K562 (cell line): ENCODE results near the gene OTC. TPM values are rescaled to one million over a fixed set of nuclear protein-coding genes. Genes with fewer than 3 reads are reported as not detected.

ENCODE experiments used
- ATAC-seq: fragments of 200-7000 bp; cut with Tn5 transposase; 3 replicates; pipeline ENCODE4 v1.9.1; 2020; ENCODE audit warnings: moderate library complexity
- BruUV-seq: library from RNA; stranded (reverse); fragments of 400-500 nt; replicated peaks from 2 replicates; lab custom pipeline; 2021; lab: Mats Ljungman, UMichigan
- CTCF ChIA-PET: fragments of 300-600 bp; formaldehyde crosslinking; extraction: SDS; loops from one replicate; lab custom pipeline; 2021; ENCODE audit warnings: low intra/inter-chr PET ratio; lab: Yijun Ruan, JAX
- POLR2A ChIA-PET: fragments of 300-600, 350-650 bp; sonication (Branson Sonifier 250); formaldehyde crosslinking; extraction: SDS; loops from one replicate; lab custom pipeline; 2021; ENCODE audit warnings: antibody characterized with exemption, inconsistent platforms; lab: Yijun Ruan, JAX
- DNase-seq, 4 experiments: peaks; one replicate each; pipeline versions ENCODE4 v3.0.0 to v3.0.0-alpha.2; 2011 to 2018; ENCODE audit warnings: low spot score in 3 of 4, mixed read lengths in 3 of 4; ENCODE audit errors: extremely low read depth in 1 of 4
- FAIRE-seq: peaks from 2 replicates; lab custom pipeline; 2011; peaks lifted over from hg19 to GRCh38; lab: Jason Lieb, UNC
- H2AFZ ChIP-seq: 2 replicates; pipeline ENCODE4 v1.6.0; 2011; ENCODE audit warnings: low read depth, low read length, control low read depth, inconsistent platforms
- H3K27ac ChIP-seq: fragments of 200-600 bp; 3 replicates; pipeline ENCODE4 v1.8.0; 2011; ENCODE audit warnings: low read depth, mild to moderate bottlenecking, control low read depth, inconsistent platforms, low read length, moderate library complexity, mixed read lengths; ENCODE audit errors: extremely low read depth
- H3K27me3 ChIP-seq, 2 experiments: fragments of 300-600 bp in 1 of 2; 2 replicates in 1 of 2; 3 replicates in 1 of 2; pipeline versions ENCODE4 v1.6.0 to v1.8.0; 2011; ENCODE audit warnings: inconsistent platforms in 2 of 2, low read length in 2 of 2, mild to moderate bottlenecking in 1 of 2, mixed read lengths in 1 of 2, moderate library complexity in 1 of 2; ENCODE audit not compliant: control insufficient read depth in 2 of 2, insufficient read depth in 2 of 2
- H3K36me3 ChIP-seq: fragments of 300-600 bp; 3 replicates; pipeline ENCODE4 v1.8.0; 2011; ENCODE audit warnings: mild to moderate bottlenecking, low read length, inconsistent platforms; ENCODE audit not compliant: control insufficient read depth, insufficient read depth
- H3K4me1 ChIP-seq, 2 experiments: fragments of 200-600 bp in 1 of 2; replicated peaks in 1 of 2; 2 replicates in 1 of 2; 3 replicates in 1 of 2; pipeline versions ENCODE4 v1.5.1 to v1.8.0; 2011; ENCODE audit warnings: inconsistent platforms in 2 of 2, low read length in 2 of 2, mild to moderate bottlenecking in 1 of 2, mixed read lengths in 1 of 2, moderate library complexity in 1 of 2; ENCODE audit not compliant: control insufficient read depth in 2 of 2, insufficient read depth in 2 of 2
- H3K4me2 ChIP-seq: 2 replicates; pipeline ENCODE4 v1.6.1; 2011; ENCODE audit warnings: low read length, control low read depth, inconsistent platforms, mixed read lengths; ENCODE audit not compliant: insufficient read depth
- H3K4me3 ChIP-seq: fragments of 200-600 bp; sonication (generic), shearing (Covaris generic); 2 replicates; pipeline ENCODE4 v1.5.1; 2016; ENCODE audit warnings: control low read depth, inconsistent platforms
- H3K79me2 ChIP-seq: fragments of 200-600 bp; 3 replicates; pipeline ENCODE4 v1.8.0; 2011; ENCODE audit warnings: low read length, inconsistent platforms; ENCODE audit not compliant: control insufficient read depth, insufficient read depth
- H3K9ac ChIP-seq, 2 experiments: 2 replicates each; pipeline versions ENCODE4 v1.6.0 to v1.6.1; 2011; ENCODE audit warnings: low read depth in 2 of 2, low read length in 2 of 2, control low read depth in 1 of 2, inconsistent platforms in 1 of 2, mild to moderate bottlenecking in 1 of 2, mixed read lengths in 1 of 2; ENCODE audit not compliant: insufficient read depth in 1 of 2
- H3K9me1 ChIP-seq: one replicate; pipeline ENCODE4 v1.6.0; 2011; ENCODE audit warnings: inconsistent platforms, mild to moderate bottlenecking, low read length, moderate library complexity; ENCODE audit not compliant: control insufficient read depth, insufficient read depth
- H3K9me3 ChIP-seq: replicated peaks from 2 replicates; pipeline ENCODE4 v1.5.1; 2011; ENCODE audit warnings: low read depth, low read length, inconsistent platforms; ENCODE audit not compliant: control insufficient read depth, insufficient read depth
- H4K20me1 ChIP-seq: replicated peaks from 2 replicates; pipeline ENCODE4 v1.6.1; 2011; ENCODE audit warnings: low read length, inconsistent platforms, mixed read lengths; ENCODE audit not compliant: control insufficient read depth, insufficient read depth
- CEBPZ ChIP-seq: fragments of 150-350 bp; IDR thresholded peaks from 2 replicates; pipeline ENCODE4 v1.6.1; 2014; ENCODE audit warnings: low read depth, mild to moderate bottlenecking, low read length, borderline replicate concordance
- ERF ChIP-seq: fragments of 450-650 bp; formaldehyde crosslinking; IDR thresholded peaks from 2 replicates; pipeline ENCODE4 v1.4.0; 2020; ENCODE audit warnings: mild to moderate bottlenecking, mixed read lengths
- POLR2AphosphoS5 ChIP-seq: IDR thresholded peaks from 2 replicates; pipeline ENCODE4 v1.6.1; 2011; ENCODE audit warnings: mild to moderate bottlenecking, low read depth, low read length, moderate library complexity; ENCODE audit not compliant: control insufficient read depth, insufficient read depth
- SPI1 ChIP-seq: IDR thresholded peaks from 2 replicates; pipeline ENCODE4 v1.6.1; 2011; ENCODE audit warnings: low read depth, low read length, control low read depth, borderline replicate concordance
- SREBF1 ChIP-seq: fragments of 150-350 bp; IDR thresholded peaks from 2 replicates; pipeline ENCODE4 v1.6.1; 2014; ENCODE audit warnings: antibody characterized with exemption, low read depth, low read length, borderline replicate concordance
- TEAD2 ChIP-seq: fragments of 450-650 bp; IDR thresholded peaks from 2 replicates; pipeline ENCODE4 v1.6.1; 2016; ENCODE audit warnings: missing genetic modification characterization, control low read depth, missing compliant biosample characterization
- TFE3 ChIP-seq: fragments of 450-650 bp; formaldehyde crosslinking; IDR thresholded peaks from 2 replicates; pipeline ENCODE4 v1.4.0; 2020; ENCODE audit warnings: mild to moderate bottlenecking, mixed read lengths
- ZNF699 ChIP-seq: fragments of 250-450 bp; sonication (Bioruptor Pico); IDR thresholded peaks from 2 replicates; pipeline ENCODE4 v1.8.0; 2021; ENCODE audit warnings: mild to moderate bottlenecking, moderate library complexity; ENCODE audit not compliant: insufficient replicate concordance
- WGBS: fragments of 100-300 bp; shearing (Covaris generic); methylation state at CpG from one replicate; pipeline ENCODE4 v1.1.6; 2016; ENCODE audit warnings: low coverage, mixed read lengths; ENCODE audit not compliant: insufficient coverage; ENCODE audit errors: missing lambda C conversion rate; 5-methylcytosine and 5-hydroxymethylcytosine counted together
- in situ Hi-C: fragments of 300-500 bp; cut with MboI; formaldehyde crosslinking; loops from 4 replicates; pipeline ENCODE4 v1.15.0; 2018; ENCODE audit warnings: inconsistent platforms, mixed read lengths
- intact Hi-C: fragments of 100-400 bp; cut with micrococcal nuclease; formaldehyde crosslinking; loops from 2 replicates; pipeline ENCODE4 v1.14.2; 2022
- polyA plus RNA-seq, 8 experiments: library from polyadenylated mRNA; depleted of rRNA in 4 of 8; stranded (reverse) in 5 of 8; unstranded in 3 of 8; fragments of >200 nt; fragmentation: Nextera tagmentation in 2 of 8; fragmentation: Illumina TruSeq in 1 of 8; extraction: Ambion mirVana in 2 of 8; extraction: Trizol in 1 of 8; gene quantifications; 2 replicates each; pipeline versions ENCODE4 v1.2.1 to v1.2.3, GENCODE V29; 2011 to 2014; ENCODE audit warnings: inconsistent platforms in 1 of 8, missing spikeins in 1 of 8
- total RNA-seq, 7 experiments: library from RNA; depleted of rRNA in 6 of 7; stranded (reverse); fragments of >200 nt in 6 of 7; fragmentation: Illumina TruSeq in 2 of 7; extraction: Trizol in 2 of 7; gene quantifications; 2 replicates each; pipeline versions ENCODE4 v1.2.1 to v1.2.3, GENCODE V29; 2011 to 2021; ENCODE audit warnings: low replicate concordance in 1 of 7

Gene OTC
- total and polyA plus RNA-seq, 9 of the 15 experiments (the other 6 are each of a cell fraction or from before 2014, with no cell fraction given) = not detected

GRCh38 chrX:38336538-38337240 lies 15.7 kb upstream of the OTC start:
- H3K27ac ChIP-seq = no peak overlapping the region
- no peaks in the 10 kb centered on the region for H3K79me2 ChIP-seq
- BruUV-seq = no TSS peak
- TF ChIP-seq TFE3 (CRISPR knock-in tag) (no peak), SPI1 (peak; percentile 61)
- TF ChIP-seq, all 486 proteins: peak for 1
- Histone ChIP-seq H3K27me3 (no peaks in the 10 kb centered on the region; a peak in 1 of 5 replicates), H3K9ac (no peak overlapping the region), H3K9me1 (no peaks in the 10 kb centered on the region), H3K4me2 (no peak overlapping the region), H4K20me1 (no peaks in the 10 kb centered on the region), H3K4me1 (no peaks in the 10 kb centered on the region), H2AFZ (no peak overlapping the region), H3K4me3 (no peak overlapping the region), H3K9me3 (no peaks in the 10 kb centered on the region), H3K36me3 (no peaks in the 10 kb centered on the region)
- WGBS = 0% methylated on average over 4 of the region's 5 CpGs
- DNase-seq (no peak), ATAC-seq (no peak), FAIRE-seq (no peak)
- intact Hi-C loops (no loop called here), in situ Hi-C loops (no loop called here)
- ChIA-PET POLR2A (no interaction called here), CTCF (no interaction called here)

- POLR2A ChIA-PET = no interaction called here
- Histone ChIP-seq H3K9me1 (no peaks in the 10 kb centered on the region), H2AFZ (no peak overlapping the region), H3K9ac (no peak overlapping the region), H3K36me3 (no peaks in the 10 kb centered on the region), H3K9me3 (no peaks in the 10 kb centered on the region), H3K79me2 (no peaks in the 10 kb centered on the region), H3K4me2 (no peak overlapping the region), H3K4me1 (no peaks in the 10 kb centered on the region), H3K27me3 (no peaks in the 10 kb centered on the region), H4K20me1 (no peaks in the 10 kb centered on the region), H3K27ac (no peak overlapping the region), H3K4me3 (no peak overlapping the region)
- FAIRE-seq (no peak), ATAC-seq (no peak), DNase-seq (no peak)
- in situ Hi-C loops (no loop called here), intact Hi-C loops (no loop called here)
- BruUV-seq = no TSS peak
- CTCF ChIA-PET = no interaction called here
- 0% methylated on average over 3 of the region's 3 CpGs for WGBS
- no peak for TF ChIP-seq ZNF699 (CRISPR knock-in tag)
- no peak for TF ChIP-seq CEBPZ
- TF ChIP-seq ERF (CRISPR knock-in tag) = no peak
- TF ChIP-seq POLR2AphosphoS5 = no peak
- TF ChIP-seq TEAD2 (tag) = no peak
- no peak for TF ChIP-seq SREBF1
These were observed 11.0 kb upstream of the OTC start for GRCh38 chrX:38341442-38341841.
